GM23338 (cell line): ENCODE measurements around the gene TMEM190. TPM values are rescaled to one million over a fixed set of nuclear protein-coding genes. Genes with fewer than 3 reads are reported as not detected.
"Not testable (repeated sequence)": the region's sequence is repeated elsewhere in the genome, so short reads cannot be mapped to it uniquely, and the experiment has no call there.

ENCODE experiments used
- ATAC-seq: fragments of 200-7000 bp; cut with Tn5 transposase; 3 replicates; pipeline ENCODE4 v1.9.1; 2020
- DNase-seq: peaks from one replicate; pipeline ENCODE4 v3.0.0-alpha.2; 2015; ENCODE audit warnings: low spot score
- H2AFZ ChIP-seq: fragments of 200-600 bp; sonication (generic); 2 replicates; pipeline ENCODE4 v1.8.0; 2016; ENCODE audit warnings: antibody characterized with exemption, mild to moderate bottlenecking, moderate library complexity
- H3F3A ChIP-seq: fragments of 200-600 bp; sonication (generic); replicated peaks from 2 replicates; pipeline ENCODE4 v1.8.0; 2017; ENCODE audit warnings: antibody characterized with exemption, mixed run types, low read depth
- H3K27ac ChIP-seq: fragments of 200-600 bp; sonication (generic); 2 replicates; pipeline ENCODE4 v1.6.1; 2016; ENCODE audit warnings: low read depth
- H3K27me3 ChIP-seq: fragments of 200-600 bp; sonication (generic); 2 replicates; pipeline ENCODE4 v1.8.0; 2016; ENCODE audit warnings: mild to moderate bottlenecking, mixed run types, moderate library complexity; ENCODE audit not compliant: insufficient read depth
- H3K36me3 ChIP-seq: fragments of 200-600 bp; sonication (generic); 2 replicates; pipeline ENCODE4 v1.8.0; 2016; ENCODE audit warnings: mild to moderate bottlenecking; ENCODE audit not compliant: insufficient read depth
- H3K4me1 ChIP-seq: fragments of 200-600 bp; sonication (generic); 2 replicates; pipeline ENCODE4 v1.8.0; 2016; ENCODE audit warnings: mild to moderate bottlenecking, moderate library complexity; ENCODE audit not compliant: insufficient read depth
- H3K4me2 ChIP-seq: fragments of 200-600 bp; sonication (generic); 2 replicates; pipeline ENCODE4 v1.7.1; 2017; ENCODE audit warnings: mixed run types
- H3K4me3 ChIP-seq: fragments of 200-600 bp; sonication (generic); 2 replicates; pipeline ENCODE4 v1.6.1; 2016; ENCODE audit warnings: mixed run types
- H3K79me2 ChIP-seq: fragments of 200-600 bp; sonication (generic); replicated peaks from 2 replicates; pipeline ENCODE4 v1.8.0; 2017; ENCODE audit warnings: mild to moderate bottlenecking; ENCODE audit not compliant: insufficient read depth
- H3K9me2 ChIP-seq: fragments of 200-600 bp; sonication (generic); 2 replicates; pipeline ENCODE4 v1.8.0; 2017; ENCODE audit not compliant: insufficient read depth
- H4K20me1 ChIP-seq: fragments of 200-600 bp; sonication (generic); replicated peaks from 2 replicates; pipeline ENCODE4 v1.8.0; 2017; ENCODE audit warnings: mild to moderate bottlenecking; ENCODE audit not compliant: insufficient read depth
- H3K27ac Mint-ChIP-seq: 2 replicates; pipeline ENCODE4 v1.8.0; 2020; ENCODE audit warnings: inconsistent platforms, mild to moderate bottlenecking, moderate library complexity, mixed read lengths
- H3K27me3 Mint-ChIP-seq: 3 replicates; pipeline ENCODE4 v1.8.0; 2022; ENCODE audit warnings: low read depth, mild to moderate bottlenecking, moderate library complexity, mixed read lengths, inconsistent platforms; ENCODE audit not compliant: insufficient read depth, poor library complexity
- H3K36me3 Mint-ChIP-seq: 3 replicates; pipeline ENCODE4 v1.8.0; 2021; ENCODE audit warnings: low read depth, mild to moderate bottlenecking, inconsistent platforms, moderate library complexity, mixed read lengths
- H3K4me1 Mint-ChIP-seq: 3 replicates; pipeline ENCODE4 v1.8.0; 2020; ENCODE audit warnings: mild to moderate bottlenecking, inconsistent platforms, mixed read lengths
- H3K4me3 Mint-ChIP-seq: 3 replicates; pipeline ENCODE4 v1.8.0; 2021; ENCODE audit warnings: moderate library complexity, mild to moderate bottlenecking, inconsistent platforms, mixed read lengths
- H3K9me3 Mint-ChIP-seq: 3 replicates; pipeline ENCODE4 v1.8.0; 2020; ENCODE audit warnings: moderate library complexity, mild to moderate bottlenecking, inconsistent platforms, mixed read lengths
- CREB1 ChIP-seq: fragments of 250-450 bp; sonication (Bioruptor Pico); IDR thresholded peaks from 2 replicates; pipeline ENCODE4 v1.5.0; 2020; ENCODE audit warnings: low read depth, mild to moderate bottlenecking, moderate library complexity
- CTCF ChIP-seq, 2 experiments: fragments of 200-600 bp in 1 of 2; sonication (generic) in 1 of 2; conservative IDR thresholded peaks; 2 replicates each; pipeline versions ENCODE4 v1.5.1 to v1.6.1; 2016 to 2017; ENCODE audit warnings: antibody characterized with exemption in 2 of 2, low read depth in 2 of 2, mild to moderate bottlenecking in 2 of 2, moderate library complexity in 1 of 2
- JUNB ChIP-seq: IDR thresholded peaks from one replicate; pipeline ENCODE4 v1.6.1; 2016; ENCODE audit warnings: antibody characterized with exemption; ENCODE audit not compliant: unreplicated experiment
- STAT1 ChIP-seq: IDR thresholded peaks from one replicate; pipeline ENCODE4 v1.6.1; 2016; ENCODE audit warnings: antibody characterized with exemption; ENCODE audit not compliant: unreplicated experiment
- polyA plus RNA-seq: library from polyadenylated mRNA; unstranded; fragments of >200 nt; fragmentation: Nextera tagmentation; extraction: Ambion mirVana; gene quantifications from 2 replicates; pipeline ENCODE4 v1.2.1, GENCODE V29; 2016
- total RNA-seq: library from RNA; depleted of rRNA; stranded (reverse); fragments of >200 nt; shearing (Covaris generic); gene quantifications from 2 replicates; pipeline ENCODE4 v1.2.3, GENCODE V29; 2014
- TF ChIP-seq, protein P1 (sequence below): IDR thresholded peaks from one replicate; pipeline ENCODE4 v1.6.1; 2018; ENCODE audit warnings: antibody characterized with exemption; ENCODE audit not compliant: unreplicated experiment

Gene TMEM190
- total and polyA plus RNA-seq, 2 experiments from 2014 or later = 4.8 TPM; not detected in 1

GRCh38 chr19:55421281-55421680 is 44.7 kb downstream of the TMEM190 start:
- H3K4me1 ChIP-seq, H3K4me1 Mint-ChIP-seq, H3F3A ChIP-seq, H2AFZ ChIP-seq, H3K9me2 ChIP-seq, H4K20me1 ChIP-seq, H3K4me3 ChIP-seq, H3K27ac Mint-ChIP-seq, H3K27me3 ChIP-seq, H3K36me3 Mint-ChIP-seq, DNase-seq, H3K4me3 Mint-ChIP-seq, H3K27ac ChIP-seq, ATAC-seq, H3K36me3 ChIP-seq, H3K79me2 ChIP-seq, H3K4me2 ChIP-seq: not testable (repeated sequence)
- Mint-ChIP-seq H3K27me3 (peaks cover 14% of the 10 kb centered on the region), H3K9me3 (peaks cover 14% of the 10 kb centered on the region)

DNA sequence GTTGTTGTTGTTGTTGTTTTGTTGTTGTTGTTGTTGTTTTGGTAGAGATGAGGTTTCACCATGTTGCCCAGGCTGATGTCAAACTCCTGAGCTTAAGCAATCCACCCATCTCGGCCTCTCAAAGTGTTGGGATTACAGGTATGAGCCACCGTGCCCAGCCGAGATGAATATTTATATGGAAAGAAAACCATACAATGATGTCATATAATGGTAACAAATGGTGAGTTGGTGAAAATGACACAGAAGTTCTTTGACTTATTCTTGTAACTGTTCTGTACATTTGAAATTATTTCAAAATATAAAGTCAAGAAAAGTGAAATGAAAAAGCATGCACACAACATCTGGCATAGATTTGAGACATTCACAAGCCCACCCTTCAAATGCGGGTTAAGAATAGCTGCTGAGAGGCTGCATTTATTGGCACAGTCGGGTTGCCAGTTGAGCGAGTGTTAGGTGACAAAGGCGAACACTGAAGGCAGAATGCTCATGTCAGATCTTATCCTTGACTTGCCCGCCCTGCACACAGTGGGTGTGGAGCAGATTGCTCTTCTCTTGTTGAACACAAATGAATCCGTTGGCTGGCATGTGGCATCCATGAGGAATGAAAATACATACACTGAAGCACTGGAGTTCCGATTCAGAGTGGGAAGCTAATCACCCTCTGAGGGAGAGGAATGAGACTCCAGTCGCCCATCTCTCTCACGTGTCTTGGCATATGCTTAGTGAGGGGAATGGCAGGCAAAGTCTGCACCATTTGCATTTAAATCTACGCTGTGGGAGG is 46.8 kb downstream of the TMEM190 start:
- Mint-ChIP-seq H3K27ac (no peak overlapping the region), H3K4me1 (peaks cover under 1% of the 10 kb centered on the region; the same call in 1 of the 3 replicates), H3K9me3 (peaks cover 12% of the 10 kb centered on the region), H3K27me3 (peaks cover 14% of the 10 kb centered on the region), H3K4me3 (no peak overlapping the region), H3K36me3 (no peaks in the 10 kb centered on the region)
- 0 out of 2 replicates have a peak, but pooled peaks cover under 1% of the 10 kb centered on the region for H3K4me1 ChIP-seq
- no peak overlapping the region for H3K4me3 ChIP-seq
- H3K9me2 ChIP-seq = no peaks in the 10 kb centered on the region
- peaks cover 5% of the 10 kb centered on the region; the same call in 1 of the 2 replicates for H3K27me3 ChIP-seq
- H4K20me1 ChIP-seq = no peaks in the 10 kb centered on the region
- DNase-seq (no peak), ATAC-seq (no peak)
- H3F3A ChIP-seq = no peaks in the 10 kb centered on the region
- no peak overlapping the region for H2AFZ ChIP-seq
- no peaks in the 10 kb centered on the region for H3K79me2 ChIP-seq
- H3K4me2 ChIP-seq = no peak overlapping the region
- no peaks in the 10 kb centered on the region for H3K36me3 ChIP-seq
- H3K27ac ChIP-seq = no peak overlapping the region
- TF ChIP-seq CTCF (conservative IDR thresholded peaks at IDR 0.05; ENCODE audit: low read depth in 2 of 2) (no peak), STAT1 (no peak), CREB1 (CRISPR knock-in tag) (no peak), JUNB (no peak)
- TF ChIP-seq, protein P1, sequence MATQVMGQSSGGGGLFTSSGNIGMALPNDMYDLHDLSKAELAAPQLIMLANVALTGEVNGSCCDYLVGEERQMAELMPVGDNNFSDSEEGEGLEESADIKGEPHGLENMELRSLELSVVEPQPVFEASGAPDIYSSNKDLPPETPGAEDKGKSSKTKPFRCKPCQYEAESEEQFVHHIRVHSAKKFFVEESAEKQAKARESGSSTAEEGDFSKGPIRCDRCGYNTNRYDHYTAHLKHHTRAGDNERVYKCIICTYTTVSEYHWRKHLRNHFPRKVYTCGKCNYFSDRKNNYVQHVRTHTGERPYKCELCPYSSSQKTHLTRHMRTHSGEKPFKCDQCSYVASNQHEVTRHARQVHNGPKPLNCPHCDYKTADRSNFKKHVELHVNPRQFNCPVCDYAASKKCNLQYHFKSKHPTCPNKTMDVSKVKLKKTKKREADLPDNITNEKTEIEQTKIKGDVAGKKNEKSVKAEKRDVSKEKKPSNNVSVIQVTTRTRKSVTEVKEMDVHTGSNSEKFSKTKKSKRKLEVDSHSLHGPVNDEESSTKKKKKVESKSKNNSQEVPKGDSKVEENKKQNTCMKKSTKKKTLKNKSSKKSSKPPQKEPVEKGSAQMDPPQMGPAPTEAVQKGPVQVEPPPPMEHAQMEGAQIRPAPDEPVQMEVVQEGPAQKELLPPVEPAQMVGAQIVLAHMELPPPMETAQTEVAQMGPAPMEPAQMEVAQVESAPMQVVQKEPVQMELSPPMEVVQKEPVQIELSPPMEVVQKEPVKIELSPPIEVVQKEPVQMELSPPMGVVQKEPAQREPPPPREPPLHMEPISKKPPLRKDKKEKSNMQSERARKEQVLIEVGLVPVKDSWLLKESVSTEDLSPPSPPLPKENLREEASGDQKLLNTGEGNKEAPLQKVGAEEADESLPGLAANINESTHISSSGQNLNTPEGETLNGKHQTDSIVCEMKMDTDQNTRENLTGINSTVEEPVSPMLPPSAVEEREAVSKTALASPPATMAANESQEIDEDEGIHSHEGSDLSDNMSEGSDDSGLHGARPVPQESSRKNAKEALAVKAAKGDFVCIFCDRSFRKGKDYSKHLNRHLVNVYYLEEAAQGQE = no peak
